Thoracic aorta (tissue), 2 donors: ENCODE measurements around the gene GORASP2. TPM values are rescaled to one million over a fixed set of nuclear protein-coding genes. Genes with fewer than 3 reads are reported as not detected.
"Not testable (repeated sequence)": the region's sequence is repeated elsewhere in the genome, so short reads cannot be mapped to it uniquely, and the experiment has no call there.

Experiments used
- ATAC-seq: fragments of 150-250 bp; one replicate; pipeline ENCODE4 v1.8.0; 2017; ENCODE audit warnings: low read depth; ENCODE audit not compliant: insufficient number of reproducible peaks, low FRiP score
- DNase-seq: peaks from one replicate; pipeline ENCODE4 v3.0.0-alpha.2; 2020; ENCODE audit warnings: low spot score
- H3K27ac ChIP-seq, 2 donors: fragments of 200-600 bp; sonication (generic); 1 replicate in 1 of 2; 2 replicates in 1 of 2; pipeline ENCODE4 v1.5.1; 2016; ENCODE audit warnings: mild to moderate bottlenecking in 2 of 2, moderate library complexity in 2 of 2
- H3K27me3 ChIP-seq: fragments of 200-600 bp; sonication (generic); replicated peaks from 2 replicates; pipeline ENCODE4 v1.6.0; 2016; ENCODE audit warnings: mild to moderate bottlenecking; ENCODE audit not compliant: insufficient read depth
- H3K36me3 ChIP-seq: fragments of 200-600 bp; sonication (generic); one replicate; pipeline ENCODE4 v1.5.1; 2016
- H3K4me1 ChIP-seq, 2 donors: fragments of 200-600 bp; sonication (generic); 1 replicate in 1 of 2; 2 replicates in 1 of 2; pipeline versions ENCODE4 v1.5.1 to v1.6.0; 2016; ENCODE audit warnings: low read depth in 2 of 2, mild to moderate bottlenecking in 1 of 2; ENCODE audit not compliant: control insufficient read depth in 1 of 2
- H3K4me3 ChIP-seq: fragments of 200-600 bp; sonication (generic); 2 replicates; pipeline ENCODE4 v1.5.1; 2016; ENCODE audit warnings: mild to moderate bottlenecking
- H3K9me3 ChIP-seq: fragments of 200-600 bp; sonication (generic); 2 replicates; pipeline ENCODE4 v1.5.1; 2016
- CTCF ChIP-seq: fragments of 200-600 bp; sonication (generic); IDR thresholded peaks from one replicate; pipeline ENCODE4 v1.5.1; 2019; ENCODE audit warnings: antibody characterized with exemption
- total RNA-seq, 2 donors: library from RNA; depleted of rRNA; stranded (reverse); fragments of >200 nt; gene quantifications; one replicate each; pipeline versions ENCODE4 v1.1.0 to v1.2.3, GENCODE V29; 2016

Gene GORASP2
- total RNA-seq, 2 donors from 2014 or later: 46.3 to 50.9 TPM

- Histone ChIP-seq H3K36me3 (no peaks in the 10 kb centered on the region), H3K4me1 (no peaks in the 10 kb centered on the region), H3K4me3 (no peak overlapping the region), H3K27me3 (no peaks in the 10 kb centered on the region), H3K9me3 (peaks cover 21% of the 10 kb centered on the region), H3K27ac (no peak overlapping the region)
- DNase-seq (no peak), ATAC-seq (no peak)
- TF ChIP-seq CTCF: no peak
Observed at GRCh38 chr2:170917219-170917913, 11.7 kb upstream of the GORASP2 start.

GRCh38 chr2:170917957-170918356, 11.1 kb upstream of the GORASP2 start:
- no peak for DNase-seq
- H3K9me3 ChIP-seq: peaks cover 15% of the 10 kb centered on the region

GRCh38 chr2:170921873-170922272, 7.2 kb upstream of the GORASP2 start:
- H3K27ac ChIP-seq, H3K9me3 ChIP-seq, DNase-seq, H3K36me3 ChIP-seq, H3K27me3 ChIP-seq, H3K4me3 ChIP-seq, ATAC-seq, H3K4me1 ChIP-seq: not testable (repeated sequence)

More at GRCh38 chr2:170917957-170918356, 11.1 kb upstream of the GORASP2 start:
- H3K36me3 ChIP-seq: no peaks in the 10 kb centered on the region
- no peak overlapping the region for H3K4me3 ChIP-seq
- no peak overlapping the region for H3K27ac ChIP-seq
- no peak for TF ChIP-seq CTCF
- no peak for ATAC-seq
- no peaks in the 10 kb centered on the region for H3K27me3 ChIP-seq
- no peaks in the 10 kb centered on the region for H3K4me1 ChIP-seq

- Histone ChIP-seq H3K4me1 (peaks cover 0 to under 1% of the 10 kb centered on the region in 2 donors), H3K9me3 (no peaks in the 10 kb centered on the region), H3K27ac (no peak overlapping the region), H3K27me3 (no peaks in the 10 kb centered on the region), H3K36me3 (no peaks in the 10 kb centered on the region), H3K4me3 (no peak overlapping the region)
- DNase-seq (no peak), ATAC-seq (no peak)
- TF ChIP-seq CTCF: no peak
Observed at GRCh38 chr2:170922634-170923494, 6.2 kb upstream of the GORASP2 start.

GRCh38 chr2:170923799-170924198, 5.3 kb upstream of the GORASP2 start:
- DNase-seq: no peak
- no peak overlapping the region for H3K4me3 ChIP-seq
- ATAC-seq: no peak
- no peak overlapping the region for H3K27ac ChIP-seq
- TF ChIP-seq CTCF: no peak
- no peaks in the 10 kb centered on the region for H3K27me3 ChIP-seq
- peaks cover 3 to 8% of the 10 kb centered on the region in 2 donors for H3K4me1 ChIP-seq
- H3K36me3 ChIP-seq: no peaks in the 10 kb centered on the region
- H3K9me3 ChIP-seq: no peaks in the 10 kb centered on the region
